K562 (cell line): ENCODE data around the gene PRPF39. TPM values are rescaled to one million over a fixed set of nuclear protein-coding genes. Genes with fewer than 3 reads are reported as not detected.
"Not testable (repeated sequence)": the region's sequence is repeated elsewhere in the genome, so short reads cannot be mapped to it uniquely, and the experiment has no call there.

Experiments
- ATAC-seq: fragments of 200-7000 bp; cut with Tn5 transposase; 3 replicates; pipeline ENCODE4 v1.9.1; 2020; ENCODE audit warnings: moderate library complexity
- BruUV-seq: library from RNA; stranded (reverse); fragments of 400-500 nt; replicated peaks from 2 replicates; lab custom pipeline; 2021; lab: Mats Ljungman, UMichigan
- CTCF ChIA-PET: fragments of 300-600 bp; formaldehyde crosslinking; extraction: SDS; loops from one replicate; lab custom pipeline; 2021; ENCODE audit warnings: low intra/inter-chr PET ratio; lab: Yijun Ruan, JAX
- POLR2A ChIA-PET: fragments of 300-600, 350-650 bp; sonication (Branson Sonifier 250); formaldehyde crosslinking; extraction: SDS; loops from one replicate; lab custom pipeline; 2021; ENCODE audit warnings: antibody characterized with exemption, inconsistent platforms; lab: Yijun Ruan, JAX
- DNase-seq, 4 experiments: peaks; one replicate each; pipeline versions ENCODE4 v3.0.0 to v3.0.0-alpha.2; 2011 to 2018; ENCODE audit warnings: low spot score in 3 of 4, mixed read lengths in 3 of 4; ENCODE audit errors: extremely low read depth in 1 of 4
- FAIRE-seq: peaks from 2 replicates; lab custom pipeline; 2011; peaks lifted over from hg19 to GRCh38; lab: Jason Lieb, UNC
- H2AFZ ChIP-seq: 2 replicates; pipeline ENCODE4 v1.6.0; 2011; ENCODE audit warnings: low read depth, low read length, control low read depth, inconsistent platforms
- H3K27ac ChIP-seq: fragments of 200-600 bp; 3 replicates; pipeline ENCODE4 v1.8.0; 2011; ENCODE audit warnings: low read depth, mild to moderate bottlenecking, control low read depth, inconsistent platforms, low read length, moderate library complexity, mixed read lengths; ENCODE audit errors: extremely low read depth
- H3K27me3 ChIP-seq, 2 experiments: fragments of 300-600 bp in 1 of 2; 2 replicates in 1 of 2; 3 replicates in 1 of 2; pipeline versions ENCODE4 v1.6.0 to v1.8.0; 2011; ENCODE audit warnings: inconsistent platforms in 2 of 2, low read length in 2 of 2, mild to moderate bottlenecking in 1 of 2, mixed read lengths in 1 of 2, moderate library complexity in 1 of 2; ENCODE audit not compliant: control insufficient read depth in 2 of 2, insufficient read depth in 2 of 2
- H3K36me3 ChIP-seq: fragments of 300-600 bp; 3 replicates; pipeline ENCODE4 v1.8.0; 2011; ENCODE audit warnings: mild to moderate bottlenecking, low read length, inconsistent platforms; ENCODE audit not compliant: control insufficient read depth, insufficient read depth
- H3K4me1 ChIP-seq, 2 experiments: fragments of 200-600 bp in 1 of 2; replicated peaks in 1 of 2; 2 replicates in 1 of 2; 3 replicates in 1 of 2; pipeline versions ENCODE4 v1.5.1 to v1.8.0; 2011; ENCODE audit warnings: inconsistent platforms in 2 of 2, low read length in 2 of 2, mild to moderate bottlenecking in 1 of 2, mixed read lengths in 1 of 2, moderate library complexity in 1 of 2; ENCODE audit not compliant: control insufficient read depth in 2 of 2, insufficient read depth in 2 of 2
- H3K4me2 ChIP-seq: 2 replicates; pipeline ENCODE4 v1.6.1; 2011; ENCODE audit warnings: low read length, control low read depth, inconsistent platforms, mixed read lengths; ENCODE audit not compliant: insufficient read depth
- H3K4me3 ChIP-seq: fragments of 200-600 bp; sonication (generic), shearing (Covaris generic); 2 replicates; pipeline ENCODE4 v1.5.1; 2016; ENCODE audit warnings: control low read depth, inconsistent platforms
- H3K79me2 ChIP-seq: fragments of 200-600 bp; 3 replicates; pipeline ENCODE4 v1.8.0; 2011; ENCODE audit warnings: low read length, inconsistent platforms; ENCODE audit not compliant: control insufficient read depth, insufficient read depth
- H3K9ac ChIP-seq, 2 experiments: 2 replicates each; pipeline versions ENCODE4 v1.6.0 to v1.6.1; 2011; ENCODE audit warnings: low read depth in 2 of 2, low read length in 2 of 2, control low read depth in 1 of 2, inconsistent platforms in 1 of 2, mild to moderate bottlenecking in 1 of 2, mixed read lengths in 1 of 2; ENCODE audit not compliant: insufficient read depth in 1 of 2
- H3K9me1 ChIP-seq: one replicate; pipeline ENCODE4 v1.6.0; 2011; ENCODE audit warnings: inconsistent platforms, mild to moderate bottlenecking, low read length, moderate library complexity; ENCODE audit not compliant: control insufficient read depth, insufficient read depth
- H3K9me3 ChIP-seq: replicated peaks from 2 replicates; pipeline ENCODE4 v1.5.1; 2011; ENCODE audit warnings: low read depth, low read length, inconsistent platforms; ENCODE audit not compliant: control insufficient read depth, insufficient read depth
- H4K20me1 ChIP-seq: replicated peaks from 2 replicates; pipeline ENCODE4 v1.6.1; 2011; ENCODE audit warnings: low read length, inconsistent platforms, mixed read lengths; ENCODE audit not compliant: control insufficient read depth, insufficient read depth
- ARID1B ChIP-seq: fragments of 450-650 bp; IDR thresholded peaks from 2 replicates; pipeline ENCODE4 v1.6.1; 2016; ENCODE audit warnings: antibody characterized with exemption, mild to moderate bottlenecking, inconsistent platforms
- EGR1 ChIP-seq: fragments of 450-650 bp; conservative IDR thresholded peaks from 2 replicates; pipeline ENCODE4 v1.6.1; 2017; ENCODE audit warnings: mild to moderate bottlenecking
- HDGF ChIP-seq: fragments of 450-650 bp; IDR thresholded peaks from 2 replicates; pipeline ENCODE4 v1.6.1; 2016
- MIER1 ChIP-seq: fragments of 450-650 bp; IDR thresholded peaks from 2 replicates; pipeline ENCODE4 v1.6.1; 2016; ENCODE audit warnings: antibody characterized with exemption, mild to moderate bottlenecking, low read depth
- MLX ChIP-seq, 2 experiments: fragments of 450-650 bp in 1 of 2; sonication (generic) in 1 of 2; formaldehyde crosslinking; conservative IDR thresholded peaks; 2 replicates each; pipeline versions ENCODE4 v1.4.0 to v1.8.1; 2020 to 2022; ENCODE audit warnings: mild to moderate bottlenecking in 1 of 2, missing genetic modification reagents in 1 of 2
- MTA1 ChIP-seq: fragments of 450-650 bp; IDR thresholded peaks from 2 replicates; pipeline ENCODE4 v1.6.1; 2017; ENCODE audit warnings: borderline replicate concordance
- NR0B1 ChIP-seq: fragments of 450-650 bp; IDR thresholded peaks from one replicate; pipeline ENCODE4 v1.6.1; 2018; ENCODE audit warnings: mild to moderate bottlenecking, moderate library complexity; ENCODE audit not compliant: partially characterized antibody
- PTBP1 ChIP-seq: fragments of 200-400 bp; formaldehyde crosslinking; IDR thresholded peaks from 2 replicates; pipeline ENCODE4 v1.6.1; 2017; ENCODE audit warnings: low read depth, low read length
- SRF ChIP-seq, 2 experiments: fragments of 250-450, 450-650 bp in 1 of 2; sonication (Bioruptor Pico) in 1 of 2; sonication (generic) in 1 of 2; formaldehyde crosslinking; IDR thresholded peaks; 2 replicates each; pipeline versions ENCODE4 v1.5.0 to v1.5.1; 2020 to 2022; ENCODE audit warnings: mild to moderate bottlenecking in 1 of 2, missing genetic modification reagents in 1 of 2
- YY1 ChIP-seq, 3 experiments: IDR thresholded peaks; 2 replicates each; pipeline ENCODE4 v1.6.1; 2011; ENCODE audit warnings: low read length in 2 of 3, mild to moderate bottlenecking in 2 of 3, moderate library complexity in 2 of 3, borderline replicate concordance in 1 of 3, control low read depth in 1 of 3, low read depth in 1 of 3; ENCODE audit not compliant: insufficient read depth in 3 of 3, insufficient replicate concordance in 2 of 3, control insufficient read depth in 1 of 3, insufficient read length in 1 of 3; ENCODE audit errors: extremely low read depth in 1 of 3
- WGBS: fragments of 100-300 bp; shearing (Covaris generic); methylation state at CpG from one replicate; pipeline ENCODE4 v1.1.6; 2016; ENCODE audit warnings: low coverage, mixed read lengths; ENCODE audit not compliant: insufficient coverage; ENCODE audit errors: missing lambda C conversion rate; 5-methylcytosine and 5-hydroxymethylcytosine counted together
- in situ Hi-C: fragments of 300-500 bp; cut with MboI; formaldehyde crosslinking; loops from 4 replicates; pipeline ENCODE4 v1.15.0; 2018; ENCODE audit warnings: inconsistent platforms, mixed read lengths
- intact Hi-C: fragments of 100-400 bp; cut with micrococcal nuclease; formaldehyde crosslinking; loops from 2 replicates; pipeline ENCODE4 v1.14.2; 2022
- polyA plus RNA-seq, 8 experiments: library from polyadenylated mRNA; depleted of rRNA in 4 of 8; stranded (reverse) in 5 of 8; unstranded in 3 of 8; fragments of >200 nt; fragmentation: Nextera tagmentation in 2 of 8; fragmentation: Illumina TruSeq in 1 of 8; extraction: Ambion mirVana in 2 of 8; extraction: Trizol in 1 of 8; gene quantifications; 2 replicates each; pipeline versions ENCODE4 v1.2.1 to v1.2.3, GENCODE V29; 2011 to 2014; ENCODE audit warnings: inconsistent platforms in 1 of 8, missing spikeins in 1 of 8
- total RNA-seq, 7 experiments: library from RNA; depleted of rRNA in 6 of 7; stranded (reverse); fragments of >200 nt in 6 of 7; fragmentation: Illumina TruSeq in 2 of 7; extraction: Trizol in 2 of 7; gene quantifications; 2 replicates each; pipeline versions ENCODE4 v1.2.1 to v1.2.3, GENCODE V29; 2011 to 2021; ENCODE audit warnings: low replicate concordance in 1 of 7
- TF ChIP-seq, protein P1 (sequence below): fragments of 450-650 bp; formaldehyde crosslinking; IDR thresholded peaks from 2 replicates; pipeline ENCODE4 v1.4.0; 2022; ENCODE audit warnings: mild to moderate bottlenecking, moderate library complexity

PRPF39 gene
- total and polyA plus RNA-seq, 9 of the 15 experiments (the other 6 are each of a cell fraction or from before 2014, with no cell fraction given): 13.3 to 50.4 (median 24.8) TPM

DNA sequence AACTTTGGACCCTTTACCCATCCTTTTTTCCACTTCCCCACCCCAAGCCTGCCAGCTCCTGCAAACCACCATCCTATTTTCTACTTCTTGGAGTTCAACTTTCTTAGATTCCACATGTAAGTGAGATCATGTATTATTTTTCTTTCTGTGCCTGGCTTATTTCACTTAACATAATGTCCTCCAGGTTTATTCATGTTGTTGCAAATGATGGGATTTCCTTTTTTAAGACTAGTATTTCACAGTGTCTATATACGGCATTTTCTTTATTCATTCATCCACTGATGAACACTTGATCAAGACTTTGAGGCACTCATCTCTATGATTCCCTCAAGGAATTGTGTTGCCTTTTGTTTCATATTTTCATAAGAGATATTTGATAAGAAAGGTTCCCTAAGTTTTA, 5.6 kb upstream of the PRPF39 start:
- H3K27ac ChIP-seq: no peak overlapping the region
- ATAC-seq (no peak), FAIRE-seq (no peak), DNase-seq (no peak)
- H3K4me3 ChIP-seq: no peak overlapping the region
- TF ChIP-seq EGR1 (no peak), SRF (CRISPR knock-in tag; IDR thresholded peaks at IDR 0.05) (no peak), HDGF (no peak), MIER1 (no peak), PTBP1 (no peak), MLX (CRISPR knock-in tag; conservative IDR thresholded peaks at IDR 0.05) (no peak), YY1 (IDR thresholded peaks at IDR 0.05; ENCODE audit: borderline replicate concordance in 1 of 3, control insufficient read depth in 1 of 3, extremely low read depth in 1 of 3, insufficient read depth in 3 of 3, insufficient read length in 1 of 3, insufficient replicate concordance in 2 of 3, low read depth in 1 of 3, low read length in 2 of 3) (no peak), MTA1 (no peak), ARID1B (no peak), NR0B1 (no peak)
- TF ChIP-seq, protein P1, sequence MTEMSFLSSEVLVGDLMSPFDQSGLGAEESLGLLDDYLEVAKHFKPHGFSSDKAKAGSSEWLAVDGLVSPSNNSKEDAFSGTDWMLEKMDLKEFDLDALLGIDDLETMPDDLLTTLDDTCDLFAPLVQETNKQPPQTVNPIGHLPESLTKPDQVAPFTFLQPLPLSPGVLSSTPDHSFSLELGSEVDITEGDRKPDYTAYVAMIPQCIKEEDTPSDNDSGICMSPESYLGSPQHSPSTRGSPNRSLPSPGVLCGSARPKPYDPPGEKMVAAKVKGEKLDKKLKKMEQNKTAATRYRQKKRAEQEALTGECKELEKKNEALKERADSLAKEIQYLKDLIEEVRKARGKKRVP: no peak
- H3K27me3 ChIP-seq: no peaks in the 10 kb centered on the region
- H2AFZ ChIP-seq: no peak overlapping the region
- no peaks in the 10 kb centered on the region for H4K20me1 ChIP-seq
- no TSS peak for BruUV-seq
- ChIA-PET POLR2A (no interaction called here), CTCF (no interaction called here)
- H3K9ac ChIP-seq: no peak overlapping the region
- no peak overlapping the region for H3K4me2 ChIP-seq
- H3K4me1 ChIP-seq: no peaks in the 10 kb centered on the region
- in situ Hi-C loops: no loop called here
- H3K9me3 ChIP-seq: no peaks in the 10 kb centered on the region
- no peaks in the 10 kb centered on the region for H3K79me2 ChIP-seq
- intact Hi-C loops: no loop called here
- WGBS: 76% methylated on average over 1 of the region's 1 CpG
- H3K36me3 ChIP-seq: no peaks in the 10 kb centered on the region
- H3K9me1 ChIP-seq: no peaks in the 10 kb centered on the region

GRCh38 chr14:45080416-45080968, 3.4 kb upstream of the PRPF39 start:
- in situ Hi-C loops, CTCF ChIA-PET, H3K4me2 ChIP-seq, ATAC-seq, H3K36me3 ChIP-seq, H2AFZ ChIP-seq, BruUV-seq, H3K27ac ChIP-seq, H3K27me3 ChIP-seq, POLR2A ChIA-PET, DNase-seq, H3K9me3 ChIP-seq, H4K20me1 ChIP-seq, FAIRE-seq, H3K9me1 ChIP-seq, H3K4me1 ChIP-seq, H3K4me3 ChIP-seq, H3K9ac ChIP-seq, intact Hi-C loops: not testable (repeated sequence)
- peaks cover 16% of the 10 kb centered on the region for H3K79me2 ChIP-seq
- 100% methylated on average over 4 of the region's 40 CpGs for WGBS
